IPS DF 4.7 (cell line): ENCODE results near the gene ZSCAN23.
"Not testable (repeated sequence)": the region's sequence is repeated elsewhere in the genome, so short reads cannot be mapped to it uniquely, and the experiment has no call there.

Source experiments
- DNase-seq: peaks from one replicate; pipeline ENCODE4 v3.0.0-alpha.2; 2013; ENCODE audit warnings: low spot score; ENCODE audit errors: extremely low read depth

Gene ZSCAN23

DNA sequence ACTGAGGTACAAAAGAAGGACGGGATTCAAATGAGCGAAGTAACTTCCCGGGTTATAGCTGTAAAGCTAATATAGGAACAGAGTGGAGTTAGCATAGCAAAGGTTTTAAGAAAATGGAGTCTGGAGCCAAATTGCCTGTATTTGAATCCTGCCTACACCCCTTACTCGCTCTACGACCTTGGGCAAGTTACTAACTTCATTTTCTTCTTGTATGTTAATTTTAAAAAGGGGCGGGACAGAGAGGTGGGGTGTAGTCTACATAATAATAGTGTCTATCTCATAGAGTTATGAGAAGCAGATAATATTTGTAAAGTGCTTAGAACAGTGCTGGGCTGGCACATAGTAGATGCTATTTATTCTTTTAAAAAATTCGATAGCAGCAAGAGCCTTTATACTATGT is 705 bp downstream of the ZSCAN23 start:
- DNase-seq, result no peak

DNA sequence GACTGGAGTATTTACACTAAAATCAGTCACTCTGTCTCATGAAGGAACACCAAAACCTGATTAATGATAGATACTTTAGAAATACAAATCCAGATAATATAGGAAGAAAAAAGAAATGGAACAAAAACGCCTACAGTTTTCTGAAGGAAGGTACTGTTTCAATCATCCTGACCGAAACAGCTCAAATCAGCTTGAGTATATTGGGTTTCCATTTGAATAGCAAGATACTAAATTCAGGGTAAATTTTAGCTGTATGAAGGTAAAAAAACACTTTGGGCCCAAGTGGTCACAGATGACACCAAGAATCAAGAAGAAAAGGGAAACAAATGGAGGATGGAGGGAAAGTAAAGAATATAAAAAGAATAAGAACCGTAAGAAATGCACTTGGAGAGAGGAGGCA is 6.9 kb downstream of the ZSCAN23 start:
- DNase-seq, result no peak

DNA sequence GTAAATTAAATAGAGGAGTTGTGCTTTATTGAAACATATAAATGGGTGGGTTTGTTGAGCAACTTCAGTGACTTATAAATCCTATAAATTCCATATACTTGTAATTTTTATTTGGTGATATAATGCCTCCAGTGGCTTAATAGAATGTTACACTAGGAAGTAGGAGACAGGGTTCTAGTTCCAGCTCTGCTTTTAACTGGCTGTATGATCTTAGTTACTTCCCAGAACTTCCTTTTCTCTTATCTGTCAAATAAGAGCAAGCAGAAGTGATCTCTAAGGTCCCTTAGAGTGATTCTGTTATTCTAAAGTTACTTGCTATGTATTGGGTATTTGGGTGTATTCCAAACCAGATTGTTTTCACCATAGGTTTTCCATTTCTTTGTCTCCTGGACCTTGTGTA is 10.2 kb downstream of the ZSCAN23 start:
- DNase-seq, result no peak

DNA sequence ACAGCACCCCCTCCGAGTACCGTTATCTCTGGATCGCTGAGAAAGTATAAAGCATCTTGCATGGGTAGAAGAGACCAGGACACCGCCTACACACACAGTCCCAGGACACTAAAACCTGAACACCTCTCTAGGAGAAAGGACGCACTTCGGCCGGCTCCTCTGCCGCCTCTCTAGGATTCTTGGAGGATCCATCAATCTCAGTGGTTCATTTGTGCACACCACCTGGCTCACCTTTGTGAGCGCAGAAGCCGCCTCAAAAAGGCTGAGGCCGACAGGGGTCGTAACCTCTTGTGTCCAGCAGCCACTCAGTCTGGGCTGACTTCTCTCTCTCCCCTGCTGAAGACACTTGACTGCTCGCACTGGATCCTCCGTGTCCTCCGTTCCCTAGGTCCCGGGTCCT is 13.5 kb downstream of the ZSCAN23 start:
- no peak for DNase-seq

GRCh38 chr6:28425944-28426541 is 17.2 kb downstream of the ZSCAN23 start:
- DNase-seq, result no peak

GRCh38 chr6:28424163-28424562 is 19.1 kb downstream of the ZSCAN23 start:
- no peak for DNase-seq

DNA sequence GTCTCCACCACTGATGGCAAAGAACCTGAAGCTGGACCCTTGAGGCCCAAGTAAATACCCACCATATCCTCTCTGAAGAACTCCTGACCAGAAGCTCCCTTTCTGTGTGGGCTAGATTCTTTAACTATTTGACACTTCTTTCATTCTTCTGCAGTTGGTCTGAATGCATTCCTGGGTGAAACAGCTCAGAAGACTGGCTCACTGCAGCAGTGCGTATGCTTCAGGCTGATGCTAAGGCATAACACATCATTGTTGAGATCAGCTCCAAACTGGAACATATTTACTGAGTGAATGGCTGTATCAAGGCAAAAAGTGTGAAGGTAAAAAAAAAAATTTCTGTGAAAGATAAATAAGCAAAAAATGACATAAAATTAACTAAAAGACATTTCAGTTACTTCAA is 19.7 kb downstream of the ZSCAN23 start:
- no peak for DNase-seq

GRCh38 chr6:28413681-28414080 is 29.6 kb downstream of the ZSCAN23 start:
- no peak for DNase-seq

- no peak for DNase-seq
Measured at GRCh38 chr6:28410767-28411166, 32.5 kb downstream of the ZSCAN23 start.

- no peak for DNase-seq
Measured at GRCh38 chr6:28408076-28408802, 35.1 kb downstream of the ZSCAN23 start.

- DNase-seq, result no peak
Measured at GRCh38 chr6:28407401-28407800, 35.9 kb downstream of the ZSCAN23 start.

DNA sequence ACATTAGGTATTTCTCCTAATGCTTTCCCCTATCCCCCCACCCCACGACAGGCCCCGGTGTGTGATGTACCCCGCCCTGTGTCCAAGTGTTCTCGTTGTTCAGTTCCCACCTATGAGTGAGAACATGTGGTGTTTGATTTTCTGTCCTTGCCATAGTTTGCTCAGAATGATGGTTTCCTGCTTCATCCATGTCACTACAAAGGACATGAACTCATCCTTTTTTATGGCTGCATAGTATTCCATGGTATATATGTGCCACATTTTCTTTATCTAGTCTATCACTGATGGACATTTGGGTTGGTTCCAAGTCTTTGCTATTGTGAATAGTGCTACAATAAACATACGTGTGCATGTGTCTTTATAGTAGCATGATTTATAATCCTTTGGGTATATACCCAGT is 39.4 kb downstream of the ZSCAN23 start:
- not testable (repeated sequence) for DNase-seq

- DNase-seq, result no peak
Measured at GRCh38 chr6:28402197-28402596, 41.1 kb downstream of the ZSCAN23 start.

GRCh38 chr6:28401172-28401571 is 42.1 kb downstream of the ZSCAN23 start:
- DNase-seq, result no peak

- DNase-seq, result no peak
Measured at GRCh38 chr6:28400122-28400451, 43.2 kb downstream of the ZSCAN23 start.

GRCh38 chr6:28399350-28400121 is 43.8 kb downstream of the ZSCAN23 start, which contains the start of gene ZSCAN12:
TSS of gene ZSCAN12 (minus strand) at chr6:28399747. CDS start at chr6:28398405, 1,342 bp downstream.
- peak; percentile 56 for DNase-seq

GRCh38 chr6:28395918-28396317 is 47.4 kb downstream of the ZSCAN23 start:
- no peak for DNase-seq

- no peak for DNase-seq
Measured at GRCh38 chr6:28393912-28394662, 49.2 kb downstream of the ZSCAN23 start.

DNA sequence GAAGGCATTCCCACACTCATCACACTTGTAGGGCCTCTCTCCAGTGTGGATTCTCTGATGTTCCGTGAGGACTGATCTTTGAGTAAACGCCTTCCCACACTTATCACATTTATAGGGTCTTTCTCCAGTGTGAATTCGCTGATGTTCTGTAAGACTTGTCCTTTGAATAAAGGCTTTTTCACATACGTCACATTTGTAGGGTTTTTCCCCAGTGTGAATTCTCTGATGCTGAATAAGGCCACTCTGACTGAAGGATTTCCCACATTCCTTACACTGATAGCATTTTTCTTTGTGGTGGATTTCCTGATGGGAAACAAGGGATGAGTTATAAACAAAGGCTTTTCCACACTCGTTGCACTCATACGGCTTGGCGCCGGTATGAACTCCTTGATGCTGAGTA is 52.6 kb downstream of the ZSCAN23 start:
- no peak for DNase-seq

DNA sequence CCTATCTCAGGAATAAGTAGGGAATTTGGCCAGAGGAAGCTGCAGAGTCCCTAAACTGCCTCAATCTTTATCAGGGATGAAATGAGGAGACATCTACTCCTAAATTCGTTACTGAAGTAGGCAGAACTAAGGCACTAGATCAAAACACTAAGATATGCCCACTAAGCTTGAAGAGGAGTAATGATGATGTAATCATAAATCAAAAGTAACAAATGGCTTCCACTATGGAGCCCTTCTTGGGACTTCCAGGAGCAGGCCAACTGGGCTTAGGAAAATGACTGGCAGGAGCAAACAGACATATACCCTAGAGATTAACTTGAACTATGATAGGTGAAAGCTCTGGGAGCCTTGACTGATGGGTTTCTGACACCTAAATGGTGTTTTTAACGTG is 59.2 kb downstream of the ZSCAN23 start:
- DNase-seq, result no peak

- DNase-seq, result peak; percentile 74
Measured at GRCh38 chr6:28383235-28384142, 59.8 kb downstream of the ZSCAN23 start.
